Chondrocyte (in vitro differentiated cells): ENCODE data around the gene ZDHHC14. TPM values are rescaled to one million over a fixed set of nuclear protein-coding genes. Genes with fewer than 3 reads are reported as not detected.

ENCODE experiments used
- DNase-seq: peaks from one replicate; pipeline ENCODE4 v3.0.0; 2021; ENCODE audit warnings: mixed read lengths, low spot score
- H3K27ac Mint-ChIP-seq: one replicate; pipeline ENCODE4 v1.8.0; 2021; ENCODE audit warnings: mild to moderate bottlenecking, moderate library complexity, mixed read lengths; ENCODE audit not compliant: unreplicated experiment
- H3K27me3 Mint-ChIP-seq: 2 replicates; pipeline ENCODE4 v1.8.0; 2021; ENCODE audit warnings: low read depth, mixed read lengths
- H3K36me3 Mint-ChIP-seq: 2 replicates; pipeline ENCODE4 v1.8.0; 2021; ENCODE audit warnings: low read depth, mixed read lengths
- H3K4me1 Mint-ChIP-seq: 2 replicates; pipeline ENCODE4 v1.8.0; 2021; ENCODE audit warnings: low read depth, mild to moderate bottlenecking, mixed read lengths
- H3K4me3 Mint-ChIP-seq: one replicate; pipeline ENCODE4 v1.8.0; 2021; ENCODE audit warnings: mild to moderate bottlenecking, moderate library complexity, mixed read lengths; ENCODE audit not compliant: unreplicated experiment
- H3K9me3 Mint-ChIP-seq: 2 replicates; pipeline ENCODE4 v1.8.0; 2021; ENCODE audit warnings: low read depth, mixed read lengths
- total RNA-seq: library from RNA; stranded (reverse); gene quantifications from 3 replicates; pipeline ENCODE4 v1.2.1, GENCODE V29; 2021
- TF ChIP-seq, protein P1 (sequence below): fragments of 200-600 bp; sonication (generic); IDR thresholded peaks from 2 replicates; pipeline ENCODE4 v1.5.0; 2021; ENCODE audit warnings: antibody characterized with exemption, mild to moderate bottlenecking, moderate library complexity

The ZDHHC14 gene
- total RNA-seq, 1 donor from 2014 or later: 8.4 TPM

DNA sequence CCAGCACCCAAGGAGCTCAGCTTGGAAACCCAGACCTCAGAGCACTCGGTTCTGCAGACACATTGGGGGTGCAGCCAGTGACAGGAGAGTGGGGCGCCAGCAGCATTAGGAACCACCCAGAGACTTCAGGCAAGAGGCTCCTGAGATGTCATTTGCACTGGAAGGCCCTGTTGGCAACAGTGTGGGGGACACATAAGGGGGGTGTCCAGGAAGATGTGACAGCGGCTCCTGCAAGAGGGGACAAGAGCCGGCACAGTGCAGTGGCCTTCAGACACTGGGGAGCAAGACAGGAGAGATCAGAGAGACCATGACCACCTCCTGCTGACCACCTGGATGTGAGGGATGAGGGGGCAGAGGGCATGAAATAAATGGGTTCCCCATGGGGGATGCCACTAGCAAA lies 235.0 kb downstream of the ZDHHC14 start:
- Mint-ChIP-seq H3K4me3 (no peak overlapping the region), H3K27ac (no peak overlapping the region), H3K9me3 (no peaks in the 10 kb centered on the region), H3K27me3 (no peaks in the 10 kb centered on the region), H3K36me3 (no peaks in the 10 kb centered on the region), H3K4me1 (peaks cover 8% of the 10 kb centered on the region)
- DNase-seq: no peak
- TF ChIP-seq, protein P1, sequence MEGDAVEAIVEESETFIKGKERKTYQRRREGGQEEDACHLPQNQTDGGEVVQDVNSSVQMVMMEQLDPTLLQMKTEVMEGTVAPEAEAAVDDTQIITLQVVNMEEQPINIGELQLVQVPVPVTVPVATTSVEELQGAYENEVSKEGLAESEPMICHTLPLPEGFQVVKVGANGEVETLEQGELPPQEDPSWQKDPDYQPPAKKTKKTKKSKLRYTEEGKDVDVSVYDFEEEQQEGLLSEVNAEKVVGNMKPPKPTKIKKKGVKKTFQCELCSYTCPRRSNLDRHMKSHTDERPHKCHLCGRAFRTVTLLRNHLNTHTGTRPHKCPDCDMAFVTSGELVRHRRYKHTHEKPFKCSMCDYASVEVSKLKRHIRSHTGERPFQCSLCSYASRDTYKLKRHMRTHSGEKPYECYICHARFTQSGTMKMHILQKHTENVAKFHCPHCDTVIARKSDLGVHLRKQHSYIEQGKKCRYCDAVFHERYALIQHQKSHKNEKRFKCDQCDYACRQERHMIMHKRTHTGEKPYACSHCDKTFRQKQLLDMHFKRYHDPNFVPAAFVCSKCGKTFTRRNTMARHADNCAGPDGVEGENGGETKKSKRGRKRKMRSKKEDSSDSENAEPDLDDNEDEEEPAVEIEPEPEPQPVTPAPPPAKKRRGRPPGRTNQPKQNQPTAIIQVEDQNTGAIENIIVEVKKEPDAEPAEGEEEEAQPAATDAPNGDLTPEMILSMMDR: no peak

DNA sequence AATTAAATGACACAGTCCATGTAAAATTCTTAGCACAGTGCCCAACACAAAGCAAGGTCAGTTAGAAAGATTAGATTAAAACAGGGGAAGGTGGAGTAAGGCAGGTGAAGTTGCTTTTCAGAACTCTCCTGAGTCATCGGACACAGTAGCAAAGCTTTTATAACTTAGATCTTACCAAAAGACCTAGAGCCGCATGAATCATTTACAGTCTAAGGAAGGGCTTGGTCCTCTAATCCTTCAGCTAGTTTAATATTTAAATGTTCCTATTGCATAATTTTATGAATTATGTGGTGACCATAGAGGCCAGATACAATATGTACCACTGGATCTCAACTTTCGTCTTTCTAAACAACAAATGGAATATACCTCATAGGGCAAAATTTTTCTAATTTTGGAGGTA lies 240.0 kb downstream of the ZDHHC14 start:
- Mint-ChIP-seq H3K4me3 (no peak overlapping the region), H3K4me1 (no peaks in the 10 kb centered on the region), H3K9me3 (no peaks in the 10 kb centered on the region), H3K27me3 (no peaks in the 10 kb centered on the region), H3K27ac (no peak overlapping the region), H3K36me3 (no peaks in the 10 kb centered on the region)
- TF ChIP-seq, protein P1: no peak
- no peak for DNase-seq

DNA sequence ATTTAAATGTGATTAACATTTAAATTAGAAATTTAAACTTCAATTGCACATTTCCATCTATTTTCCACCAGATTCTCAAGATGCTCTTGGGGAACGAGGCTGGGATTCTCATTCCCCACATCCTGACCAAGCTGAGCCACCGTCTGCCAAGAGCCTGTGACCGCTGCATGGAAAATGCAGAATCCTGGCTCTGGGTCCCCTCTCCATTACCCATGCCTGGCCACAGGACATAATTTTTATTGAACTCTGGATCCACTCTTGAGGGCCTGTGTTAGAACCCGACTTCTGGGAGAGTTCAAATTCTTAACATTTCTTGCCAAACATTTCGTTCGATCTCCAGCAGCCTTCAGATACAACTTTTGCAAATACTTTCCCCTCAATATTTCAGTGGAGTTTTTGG lies 240.4 kb downstream of the ZDHHC14 start:
- Mint-ChIP-seq H3K36me3 (no peaks in the 10 kb centered on the region), H3K27me3 (no peaks in the 10 kb centered on the region), H3K9me3 (no peaks in the 10 kb centered on the region), H3K27ac (no peak overlapping the region), H3K4me3 (no peak overlapping the region), H3K4me1 (no peaks in the 10 kb centered on the region)
- no peak for DNase-seq
- TF ChIP-seq, protein P1: no peak

DNA sequence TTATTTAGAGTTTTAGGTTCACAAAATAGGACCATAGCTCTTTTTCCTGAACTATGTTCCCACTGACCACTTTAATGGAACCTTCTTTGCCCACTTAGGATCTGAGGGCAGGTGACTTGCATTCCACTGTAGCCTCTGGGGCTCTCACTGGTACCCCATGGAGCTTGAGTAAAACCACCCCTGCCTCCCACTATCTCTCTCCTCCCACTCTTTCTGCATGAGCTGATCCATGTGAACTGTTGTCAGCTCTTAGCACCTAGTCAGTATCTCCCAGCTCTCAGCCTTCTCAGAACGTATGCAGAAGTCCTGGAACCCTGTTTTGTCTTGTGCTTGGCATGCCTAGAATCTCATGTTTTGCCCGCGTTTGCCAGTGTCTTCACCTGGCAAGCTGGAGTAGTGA lies 241.4 kb downstream of the ZDHHC14 start:
- Mint-ChIP-seq H3K27ac (no peak overlapping the region), H3K4me1 (no peaks in the 10 kb centered on the region), H3K27me3 (no peaks in the 10 kb centered on the region), H3K4me3 (no peak overlapping the region), H3K36me3 (no peaks in the 10 kb centered on the region), H3K9me3 (no peaks in the 10 kb centered on the region)
- DNase-seq: no peak
- TF ChIP-seq, protein P1: no peak

DNA sequence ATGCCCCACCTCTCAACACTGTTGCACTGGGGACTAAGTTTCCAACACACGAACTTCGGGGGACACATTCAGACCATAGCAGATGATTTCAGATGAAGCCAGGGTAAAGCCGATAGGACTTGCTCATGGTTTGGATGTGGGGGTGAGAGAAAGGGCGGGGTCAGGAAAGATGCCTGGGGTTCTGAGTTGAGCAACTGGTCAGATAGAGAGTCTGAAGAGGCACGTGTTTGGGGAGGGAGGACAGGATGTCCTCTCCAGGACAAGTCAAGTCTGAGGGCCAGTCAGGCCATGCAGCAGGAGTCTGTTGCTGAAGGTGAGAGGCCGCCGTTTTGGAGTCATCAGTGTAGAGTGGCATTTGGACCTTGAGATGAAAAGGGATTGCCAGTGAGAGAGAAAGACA lies 244.1 kb downstream of the ZDHHC14 start:
- Mint-ChIP-seq H3K4me1 (peaks cover 11% of the 10 kb centered on the region), H3K27me3 (no peaks in the 10 kb centered on the region), H3K4me3 (no peak overlapping the region), H3K27ac (no peak overlapping the region), H3K9me3 (no peaks in the 10 kb centered on the region), H3K36me3 (no peaks in the 10 kb centered on the region)
- no peak for DNase-seq
- TF ChIP-seq, protein P1: no peak
